Thoracic aorta (tissue), 2 donors: ENCODE measurements around the gene CENPT. TPM values are rescaled to one million over a fixed set of nuclear protein-coding genes. Genes with fewer than 3 reads are reported as not detected.

Experiments
- ATAC-seq: fragments of 150-250 bp; one replicate; pipeline ENCODE4 v1.8.0; 2017; ENCODE audit warnings: low read depth; ENCODE audit not compliant: insufficient number of reproducible peaks, low FRiP score
- DNase-seq: peaks from one replicate; pipeline ENCODE4 v3.0.0-alpha.2; 2020; ENCODE audit warnings: low spot score
- H3K27ac ChIP-seq, 2 donors: fragments of 200-600 bp; sonication (generic); 1 replicate in 1 of 2; 2 replicates in 1 of 2; pipeline ENCODE4 v1.5.1; 2016; ENCODE audit warnings: mild to moderate bottlenecking in 2 of 2, moderate library complexity in 2 of 2
- H3K27me3 ChIP-seq: fragments of 200-600 bp; sonication (generic); replicated peaks from 2 replicates; pipeline ENCODE4 v1.6.0; 2016; ENCODE audit warnings: mild to moderate bottlenecking; ENCODE audit not compliant: insufficient read depth
- H3K36me3 ChIP-seq: fragments of 200-600 bp; sonication (generic); one replicate; pipeline ENCODE4 v1.5.1; 2016
- H3K4me1 ChIP-seq, 2 donors: fragments of 200-600 bp; sonication (generic); 1 replicate in 1 of 2; 2 replicates in 1 of 2; pipeline versions ENCODE4 v1.5.1 to v1.6.0; 2016; ENCODE audit warnings: low read depth in 2 of 2, mild to moderate bottlenecking in 1 of 2; ENCODE audit not compliant: control insufficient read depth in 1 of 2
- H3K4me3 ChIP-seq: fragments of 200-600 bp; sonication (generic); 2 replicates; pipeline ENCODE4 v1.5.1; 2016; ENCODE audit warnings: mild to moderate bottlenecking
- H3K9me3 ChIP-seq: fragments of 200-600 bp; sonication (generic); 2 replicates; pipeline ENCODE4 v1.5.1; 2016
- CTCF ChIP-seq: fragments of 200-600 bp; sonication (generic); IDR thresholded peaks from one replicate; pipeline ENCODE4 v1.5.1; 2019; ENCODE audit warnings: antibody characterized with exemption
- total RNA-seq, 2 donors: library from RNA; depleted of rRNA; stranded (reverse); fragments of >200 nt; gene quantifications; one replicate each; pipeline versions ENCODE4 v1.1.0 to v1.2.3, GENCODE V29; 2016

The CENPT gene
- total RNA-seq, 2 donors from 2014 or later: 59.6 to 70.9 TPM

- Histone ChIP-seq H3K4me1 (no peaks in the 10 kb centered on the region), H3K9me3 (no peaks in the 10 kb centered on the region), H3K4me3 (no peak overlapping the region), H3K27ac (no peak overlapping the region), H3K27me3 (no peaks in the 10 kb centered on the region), H3K36me3 (peaks cover 13% of the 10 kb centered on the region)
- DNase-seq (no peak), ATAC-seq (no peak)
- no peak for TF ChIP-seq CTCF
Measured at GRCh38 chr16:67825119-67825518, 22.4 kb downstream of the CENPT start.

GRCh38 chr16:67822511-67822910 is 25.0 kb downstream of the CENPT start:
- TF ChIP-seq CTCF: no peak
- Histone ChIP-seq H3K4me3 (no peak overlapping the region), H3K36me3 (no peaks in the 10 kb centered on the region), H3K27ac (no peak overlapping the region), H3K9me3 (no peaks in the 10 kb centered on the region), H3K27me3 (no peaks in the 10 kb centered on the region), H3K4me1 (no peaks in the 10 kb centered on the region)
- DNase-seq (no peak), ATAC-seq (no peak)

- ATAC-seq (no peak), DNase-seq (no peak)
- TF ChIP-seq CTCF: no peak
- H3K4me1 ChIP-seq: peaks cover 0 to 3% of the 10 kb centered on the region in 2 donors
- H3K9me3 ChIP-seq: no peaks in the 10 kb centered on the region
- H3K36me3 ChIP-seq: no peaks in the 10 kb centered on the region
- H3K27ac ChIP-seq: no peak overlapping the region
- H3K4me3 ChIP-seq: no peak overlapping the region
- H3K27me3 ChIP-seq: no peaks in the 10 kb centered on the region
Measured at GRCh38 chr16:67820608-67821259, 26.8 kb downstream of the CENPT start.

GRCh38 chr16:67814567-67814966 is 32.9 kb downstream of the CENPT start:
- no peaks in the 10 kb centered on the region for H3K9me3 ChIP-seq
- ATAC-seq: no peak

GRCh38 chr16:67811899-67812298 is 35.6 kb downstream of the CENPT start:
- DNase-seq: no peak
- no peak overlapping the region for H3K4me3 ChIP-seq
- ATAC-seq: no peak
- H3K27me3 ChIP-seq: no peaks in the 10 kb centered on the region
- no peaks in the 10 kb centered on the region for H3K36me3 ChIP-seq
- H3K4me1 ChIP-seq: peaks cover 5 to 7% of the 10 kb centered on the region in 2 donors
- no peaks in the 10 kb centered on the region for H3K9me3 ChIP-seq
- no peak overlapping the region for H3K27ac ChIP-seq
- TF ChIP-seq CTCF: no peak

More at GRCh38 chr16:67814567-67814966, 32.9 kb downstream of the CENPT start:
- no peak for DNase-seq
- Histone ChIP-seq H3K27ac (no peak overlapping the region), H3K27me3 (no peaks in the 10 kb centered on the region), H3K4me1 (peaks cover 0 to 3% of the 10 kb centered on the region in 2 donors), H3K36me3 (no peaks in the 10 kb centered on the region), H3K4me3 (no peak overlapping the region)
- no peak for TF ChIP-seq CTCF
